Stimulated activated CD8-positive, alpha-beta memory T cell treated with anti-CD3 and anti-CD28 coated beads, Interleukin-4, amount 100 ng/mL, for 24 hours (primary cell): Measurements from ENCODE around the gene CACYBP.
"Not testable (repeated sequence)": the region's sequence is repeated elsewhere in the genome, so short reads cannot be mapped to it uniquely, and the experiment has no call there.

Experiments
- DNase-seq: peaks from one replicate; pipeline ENCODE4 v3.0.0-alpha.2; 2020; ENCODE audit warnings: low read depth

The CACYBP gene

GRCh38 chr1:175013445-175013844 lies 13.7 kb downstream of the CACYBP start:
- no peak for DNase-seq

- DNase-seq: no peak
Measured at GRCh38 chr1:175015243-175015642, 15.5 kb downstream of the CACYBP start.

GRCh38 chr1:175019524-175019923 lies 19.8 kb downstream of the CACYBP start:
- DNase-seq: no peak

GRCh38 chr1:175023043-175023921 lies 23.5 kb downstream of the CACYBP start, which contains the start of gene MRPS14:
Gene MRPS14 (minus strand): TSS chr1:175023425. CDS start chr1:175023408, 17 bp downstream.
- DNase-seq: peak; percentile 98

GRCh38 chr1:175023922-175024242 lies 24.1 kb downstream of the CACYBP start:
- DNase-seq: not testable (repeated sequence)

GRCh38 chr1:175024773-175025172 lies 25.0 kb downstream of the CACYBP start:
- no peak for DNase-seq

- no peak for DNase-seq
Measured at GRCh38 chr1:175033953-175034352, 34.2 kb downstream of the CACYBP start.

GRCh38 chr1:175034775-175035174 lies 35.0 kb downstream of the CACYBP start:
- DNase-seq: no peak

GRCh38 chr1:175035865-175036264 lies 36.1 kb downstream of the CACYBP start:
- DNase-seq: no peak

- DNase-seq: no peak
Measured at GRCh38 chr1:175036476-175036875, 36.7 kb downstream of the CACYBP start.

GRCh38 chr1:175037416-175037815 lies 37.7 kb downstream of the CACYBP start:
- DNase-seq: no peak

- no peak for DNase-seq
Measured at GRCh38 chr1:175040324-175040879, 40.7 kb downstream of the CACYBP start.

GRCh38 chr1:175042650-175043049 lies 42.9 kb downstream of the CACYBP start:
- no peak for DNase-seq

- DNase-seq: no peak
Measured at GRCh38 chr1:175043824-175044223, 44.1 kb downstream of the CACYBP start.

- DNase-seq: not testable (repeated sequence)
Measured at GRCh38 chr1:175044591-175044990, 44.8 kb downstream of the CACYBP start.

GRCh38 chr1:175045097-175045496 lies 45.4 kb downstream of the CACYBP start:
- no peak for DNase-seq

GRCh38 chr1:175045519-175045918 lies 45.8 kb downstream of the CACYBP start:
- no peak for DNase-seq

GRCh38 chr1:175050992-175051391 lies 51.2 kb downstream of the CACYBP start:
- DNase-seq: no peak

GRCh38 chr1:175054736-175055135 lies 55.0 kb downstream of the CACYBP start:
- DNase-seq: no peak
